NCI-H1694 treated with DMSO at 0.1 percent for 48 hours (cell line): ENCODE measurements around the gene CSNK2A1.
"Not testable (repeated sequence)": the region's sequence is repeated elsewhere in the genome, so short reads cannot be mapped to it uniquely, and the experiment has no call there.

ENCODE experiments used
- DNase-seq: peaks from one replicate; lab custom pipeline; 2025; lab: John Stamatoyannopoulos, UW

The CSNK2A1 gene

GRCh38 chr20:533526-533925 is 10.1 kb downstream of the CSNK2A1 start:
- DNase-seq = no peak

GRCh38 chr20:532530-532929 is 11.1 kb downstream of the CSNK2A1 start:
- no peak for DNase-seq

DNA sequence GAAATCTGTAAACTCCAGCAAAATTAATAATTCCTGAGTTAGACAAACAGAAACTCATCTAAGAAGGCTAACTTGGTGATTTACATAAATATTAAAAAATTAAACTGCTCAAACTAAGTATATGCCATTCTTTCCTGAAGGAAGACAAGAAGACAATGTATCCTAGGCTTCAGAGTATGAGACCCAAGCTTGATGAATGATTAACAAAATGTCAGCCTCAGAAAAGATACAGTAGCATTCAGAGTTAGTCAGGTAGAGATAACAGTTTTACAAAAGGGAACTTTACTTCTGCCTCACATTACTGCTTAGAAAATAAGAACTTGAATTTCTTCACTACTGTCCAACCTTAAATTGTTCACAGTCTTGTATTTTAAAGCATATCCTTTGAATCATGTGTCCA is 12.0 kb downstream of the CSNK2A1 start:
- DNase-seq = no peak

- DNase-seq = no peak
Observed at GRCh38 chr20:530321-530720, 13.3 kb downstream of the CSNK2A1 start.

DNA sequence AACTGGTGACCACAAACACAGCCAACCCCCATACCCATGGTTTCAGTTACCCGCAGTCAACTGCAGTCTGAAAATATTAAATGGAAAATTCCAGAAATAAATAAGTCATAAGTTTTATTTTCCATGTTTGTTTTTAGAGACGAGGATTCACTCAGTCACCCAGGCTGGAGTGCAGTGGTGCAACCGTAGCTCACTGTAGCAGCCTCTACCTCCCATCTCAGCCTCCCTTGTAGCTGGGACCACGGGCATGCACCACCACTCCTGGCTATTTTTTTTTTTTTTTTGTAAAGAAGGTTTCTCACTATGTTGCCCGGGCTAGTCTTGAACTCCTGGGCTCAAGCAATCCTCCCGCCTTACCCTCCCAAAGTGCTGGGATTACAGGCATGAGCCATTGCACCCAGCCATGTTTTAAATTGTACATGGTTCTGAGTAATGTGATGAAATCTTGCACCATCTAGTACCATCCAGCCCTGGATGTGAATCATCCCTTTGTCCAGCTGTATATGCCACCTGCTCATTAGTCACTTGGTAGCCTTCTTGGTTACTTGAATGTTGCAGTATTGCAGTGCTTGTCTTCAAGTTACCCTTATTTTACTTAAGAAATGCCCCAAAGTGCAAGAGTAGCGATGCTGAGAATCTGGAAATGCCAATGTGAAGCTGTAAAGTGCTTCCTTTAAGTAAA is 14.5 kb downstream of the CSNK2A1 start:
- DNase-seq = no peak

DNA sequence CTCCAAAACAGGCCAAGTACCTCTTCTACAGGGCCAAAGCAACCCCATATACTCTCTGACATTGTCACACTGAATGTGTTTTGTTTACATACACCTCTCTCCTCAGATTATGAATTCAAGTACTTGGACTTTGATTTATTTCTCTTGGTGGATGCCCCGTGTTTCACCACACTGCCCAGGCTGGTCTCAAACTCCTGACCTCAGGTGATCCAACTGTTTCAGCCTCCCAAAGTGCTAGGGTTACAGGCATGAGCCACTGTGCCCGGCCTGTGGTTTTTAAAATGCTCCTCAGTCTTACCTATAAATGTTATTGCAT is 16.1 kb downstream of the CSNK2A1 start:
- DNase-seq = no peak

- no peak for DNase-seq
Observed at GRCh38 chr20:521860-522259, 21.7 kb downstream of the CSNK2A1 start.

- no peak for DNase-seq
Observed at GRCh38 chr20:519999-520398, 23.6 kb downstream of the CSNK2A1 start.

GRCh38 chr20:517221-517620 is 26.4 kb downstream of the CSNK2A1 start:
- no peak for DNase-seq

- DNase-seq = no peak
Observed at GRCh38 chr20:516799-517198, 26.8 kb downstream of the CSNK2A1 start.

- no peak for DNase-seq
Observed at GRCh38 chr20:515696-516095, 27.9 kb downstream of the CSNK2A1 start.

- no peak for DNase-seq
Observed at GRCh38 chr20:513429-513828, 30.2 kb downstream of the CSNK2A1 start.

DNA sequence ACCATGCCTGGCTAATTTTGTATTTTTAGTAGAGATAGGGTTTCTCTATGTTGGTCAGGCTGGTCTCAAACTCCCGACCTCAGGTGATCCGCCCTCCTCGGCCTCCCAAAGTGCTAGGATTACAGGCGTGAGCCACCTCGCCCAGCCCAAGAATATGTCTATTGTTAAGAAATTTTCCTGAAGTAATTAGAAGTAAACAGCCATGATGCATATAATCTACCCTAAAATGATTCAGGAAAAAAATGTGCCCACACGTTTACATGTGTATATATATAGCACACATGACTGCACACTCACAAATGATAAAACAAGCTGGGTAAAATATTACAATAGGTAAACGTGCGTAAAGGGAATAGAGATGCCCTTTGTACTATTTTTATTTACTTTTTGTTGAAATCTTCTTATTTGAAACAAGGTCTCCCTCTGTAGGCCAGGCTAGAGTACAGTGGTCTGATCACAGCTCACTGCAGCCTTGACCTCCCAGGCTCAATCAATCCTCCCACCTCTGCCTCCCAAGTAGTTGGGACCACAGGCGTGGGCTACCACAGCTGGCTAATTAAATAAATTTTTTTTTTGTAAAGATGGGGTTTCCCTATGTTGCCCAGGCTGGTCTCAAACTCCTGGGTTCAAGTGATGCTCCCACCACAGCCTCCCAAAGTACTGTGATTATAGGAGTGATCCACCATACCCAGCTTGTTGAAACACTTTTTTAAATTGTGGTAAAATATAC is 33.1 kb downstream of the CSNK2A1 start:
- DNase-seq = not testable (repeated sequence)

DNA sequence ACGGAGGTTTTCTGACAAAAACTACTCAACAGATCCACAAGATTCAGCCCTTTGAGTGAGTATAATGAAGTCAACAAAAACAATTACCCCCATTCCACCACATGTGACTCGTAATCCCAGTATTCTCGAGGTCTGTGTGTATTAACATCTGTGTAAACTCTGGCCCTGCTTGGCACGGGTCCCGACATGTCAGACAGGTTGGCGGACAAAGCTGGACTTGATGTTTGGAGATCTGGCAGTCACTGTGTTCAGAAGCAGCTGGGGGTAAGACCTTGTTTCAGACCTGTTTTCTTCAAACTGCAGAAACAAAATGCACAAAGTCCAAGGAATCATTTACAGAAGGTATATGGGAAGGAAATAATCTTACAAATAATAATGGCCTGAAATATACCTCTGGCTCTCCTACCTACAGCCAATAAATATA is 35.2 kb downstream of the CSNK2A1 start:
- DNase-seq = not testable (repeated sequence)

DNA sequence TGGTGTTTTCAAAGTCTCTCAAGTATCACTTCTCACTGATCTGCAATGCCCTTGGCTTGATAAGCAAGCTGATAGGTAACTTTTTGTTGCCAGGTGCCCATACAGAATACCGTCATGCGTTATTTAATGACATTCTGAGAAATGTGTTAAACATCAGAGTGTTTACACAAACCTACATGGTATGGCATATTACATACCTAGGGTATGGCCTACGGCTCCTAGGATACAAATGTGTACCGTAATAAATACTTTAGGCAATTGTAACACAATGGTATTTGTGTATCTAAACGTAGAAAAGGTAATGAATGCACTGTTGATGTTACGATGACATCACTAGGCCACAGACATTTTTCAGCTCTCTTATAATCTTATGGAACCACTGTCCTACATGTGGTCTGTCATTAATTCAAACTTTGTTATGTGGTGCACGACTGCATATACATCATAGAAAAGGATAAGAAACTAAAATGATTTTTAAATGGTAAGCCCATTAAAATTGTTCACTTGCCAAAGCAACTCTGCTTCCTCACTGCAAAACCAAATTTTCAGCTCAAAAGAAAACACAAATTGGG is 35.7 kb downstream of the CSNK2A1 start:
- DNase-seq = no peak

- DNase-seq = no peak
Observed at GRCh38 chr20:507006-507758, 36.4 kb downstream of the CSNK2A1 start.

- DNase-seq = no peak
Observed at GRCh38 chr20:504632-505075, 38.9 kb downstream of the CSNK2A1 start.

DNA sequence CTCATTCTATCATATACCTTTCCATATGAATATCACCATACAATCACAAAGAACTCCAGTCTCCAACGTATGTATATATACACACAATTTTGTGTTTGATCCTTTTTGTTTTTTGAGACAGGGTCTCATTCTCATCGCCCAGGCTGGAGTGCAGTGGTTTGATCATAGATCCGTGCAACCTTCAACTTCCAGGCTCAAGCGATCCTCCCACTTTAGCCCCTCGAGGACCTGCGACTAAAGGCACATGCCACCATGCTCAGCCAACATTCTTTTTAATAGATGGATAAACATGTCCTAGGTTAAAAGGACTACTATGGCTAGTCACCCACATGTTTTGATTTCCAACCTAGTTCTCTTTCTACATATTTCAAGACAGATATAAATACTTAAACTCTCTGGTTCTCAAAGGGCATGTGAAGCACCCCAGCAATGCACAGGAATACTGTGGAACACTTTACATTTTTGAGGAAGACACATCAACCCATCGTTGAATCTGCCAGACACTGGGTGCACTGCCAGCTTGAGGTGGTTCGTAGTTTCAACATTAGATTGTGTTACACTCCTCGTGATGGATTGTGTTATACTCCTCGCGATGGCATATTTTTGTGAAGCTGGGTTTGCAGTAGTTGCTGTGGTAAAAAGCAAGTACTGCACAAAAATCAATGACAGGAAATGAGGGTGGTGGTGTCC is 40.4 kb downstream of the CSNK2A1 start:
- no peak for DNase-seq

DNA sequence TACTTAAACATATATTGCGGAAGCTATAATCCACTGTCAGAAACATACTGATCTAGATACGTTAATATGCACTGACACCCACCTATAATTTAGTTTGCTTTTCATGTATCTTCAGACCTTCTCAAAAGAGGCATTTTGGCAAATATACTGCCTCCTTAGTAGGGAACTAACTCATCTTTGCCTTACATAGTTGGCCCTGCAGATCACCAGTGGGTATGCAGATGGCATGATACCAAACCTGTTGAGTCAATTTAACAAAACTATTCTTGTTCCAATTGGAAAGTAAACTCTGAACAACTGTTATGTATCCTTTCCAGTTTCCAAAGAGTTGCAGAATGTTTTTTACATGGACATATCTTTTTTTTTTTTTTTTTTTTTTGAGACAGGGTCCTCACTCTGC is 45.6 kb downstream of the CSNK2A1 start:
- DNase-seq = no peak

GRCh38 chr20:496126-496696 is 47.4 kb downstream of the CSNK2A1 start:
- no peak for DNase-seq

- DNase-seq = no peak
Observed at GRCh38 chr20:492159-492558, 51.4 kb downstream of the CSNK2A1 start.

DNA sequence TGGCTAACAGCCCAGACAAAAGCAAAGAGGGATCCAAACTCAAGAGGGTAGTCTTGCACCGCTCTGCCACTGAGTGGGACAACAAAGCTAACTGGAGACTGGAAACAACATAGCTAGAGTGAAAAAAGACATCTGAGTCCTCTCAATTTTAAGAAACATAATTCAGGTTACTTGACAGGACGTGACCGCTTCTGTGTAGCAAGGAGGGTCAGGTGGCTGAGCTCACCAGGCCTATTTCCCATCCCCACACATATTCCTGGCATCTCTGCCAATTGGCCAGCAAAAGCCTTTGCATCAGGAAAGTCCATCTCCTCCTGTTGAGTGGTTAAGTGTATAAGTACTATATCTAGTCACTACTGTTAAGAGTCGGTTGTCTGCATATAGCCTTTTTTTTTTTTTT is 55.9 kb downstream of the CSNK2A1 start:
- no peak for DNase-seq
